ENCODE data around the gene FLT3.

The FLT3 gene

DNA sequence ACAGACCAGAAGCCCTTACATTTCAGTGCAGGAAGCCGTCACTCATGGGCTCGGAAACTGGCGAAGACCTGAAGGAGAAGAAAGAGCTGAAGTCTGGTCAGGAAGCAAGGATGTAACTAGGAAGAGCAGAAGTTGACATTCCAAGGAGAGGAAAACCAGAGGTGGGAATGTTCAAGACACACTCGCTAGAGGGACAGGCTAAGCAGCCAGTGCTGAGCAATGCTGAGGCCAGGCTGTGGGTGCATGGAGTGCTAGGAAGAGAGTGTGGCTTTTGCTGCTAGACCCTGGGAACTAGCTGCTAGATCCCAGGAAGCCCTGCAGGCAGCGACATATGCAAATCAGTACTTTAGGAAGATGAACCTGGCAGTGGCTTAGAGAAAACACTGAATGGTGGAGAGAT is 99.8 kb downstream of the FLT3 start:
- peak; percentile 69 for DNase-seq

DNA sequence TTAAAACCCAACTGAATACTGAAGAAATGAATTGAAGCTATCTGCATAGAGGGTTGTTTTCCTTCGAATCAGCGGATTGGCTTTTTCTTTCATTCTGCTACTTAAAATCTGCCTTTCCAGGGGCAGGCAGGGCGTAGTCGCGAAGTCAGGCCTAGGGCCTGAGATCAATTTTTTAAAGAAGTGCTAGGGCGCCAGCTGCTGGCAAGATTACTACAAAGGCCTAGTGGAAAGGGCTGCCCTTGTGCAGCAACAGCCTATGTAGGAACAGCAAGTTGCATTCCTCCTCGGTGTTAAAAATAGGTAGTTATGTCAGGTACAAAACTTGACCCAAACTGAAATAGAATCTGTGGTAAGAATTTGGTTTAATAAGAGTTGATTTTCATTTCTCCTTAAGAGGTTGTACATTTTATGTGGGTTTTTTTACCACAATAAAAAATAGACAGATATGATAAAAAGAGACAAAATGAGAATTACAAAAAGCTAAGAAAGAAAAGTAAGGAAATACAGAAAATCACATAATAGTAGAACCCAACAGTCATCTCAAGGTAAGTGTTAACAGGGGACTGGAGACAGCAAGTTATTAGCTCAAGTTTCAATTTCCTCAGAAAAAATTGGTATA is 102.4 kb downstream of the FLT3 start:
- DNase-seq, result peak; percentile 74

DNA sequence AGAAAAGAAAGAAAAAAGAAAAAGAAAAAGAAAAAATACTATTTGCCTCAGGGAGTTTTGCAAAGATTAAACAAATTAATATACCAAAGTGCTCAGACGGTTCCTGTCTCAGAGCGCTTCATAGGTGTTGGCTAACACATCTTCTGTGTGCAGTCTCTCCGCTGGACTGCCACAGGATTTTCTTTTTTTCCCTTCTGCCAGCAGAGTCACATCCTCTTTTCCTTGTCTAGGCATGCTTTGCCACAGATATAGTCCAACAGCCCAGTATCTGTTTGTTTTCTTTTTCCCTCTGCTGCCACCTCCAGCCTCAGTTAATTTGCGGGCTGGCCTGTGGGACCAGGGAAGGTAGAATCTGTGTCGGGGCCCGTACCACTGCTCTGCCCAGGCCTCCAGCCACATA is 108.5 kb downstream of the FLT3 start:
- DNase-seq, result no peak

DNA sequence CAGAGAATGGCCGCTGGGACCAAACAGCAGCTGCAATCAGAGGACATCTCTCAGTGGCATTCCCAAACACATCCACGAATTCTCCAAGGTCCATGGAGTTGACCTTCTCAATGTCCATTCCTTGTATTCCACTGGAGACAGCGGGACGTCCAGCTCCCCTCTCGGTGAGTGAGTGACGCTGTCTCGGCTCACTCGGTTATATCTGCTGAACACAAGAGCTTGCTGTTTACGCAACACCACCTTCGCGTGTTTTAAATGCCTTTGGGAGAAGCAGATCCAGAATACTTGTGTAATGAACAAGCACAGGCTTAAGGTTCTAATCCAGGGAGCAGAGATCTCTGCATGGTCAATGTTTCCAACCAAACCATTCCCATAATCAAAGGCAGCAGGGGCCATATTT is 111.9 kb downstream of the FLT3 start, which contains the start of gene URAD:
TSS of gene URAD (minus strand) at position 174 of the 400 bp plus-strand sequence. CDS start at position 118, 56 bp downstream.
- DNase-seq, result no peak

DNA sequence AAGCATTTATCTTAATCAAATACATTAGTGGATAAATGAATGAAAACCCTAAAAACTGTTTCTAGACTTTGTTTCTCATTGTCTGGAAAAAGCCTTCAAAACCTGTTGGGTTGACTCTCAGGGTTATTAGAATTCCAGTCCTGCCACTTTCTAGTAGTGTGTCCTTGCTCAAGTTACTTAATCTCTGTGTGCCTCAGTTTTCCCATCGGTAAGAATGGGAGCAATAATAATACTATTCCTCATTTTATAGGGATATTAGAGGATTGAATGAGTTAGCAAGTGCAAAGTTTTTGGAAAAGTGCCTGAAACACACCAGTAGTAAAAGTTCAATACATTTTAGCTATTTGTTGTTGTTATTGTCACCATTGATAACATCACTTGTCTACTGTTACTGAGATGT is 114.8 kb downstream of the FLT3 start:
- no peak for DNase-seq

- DNase-seq, result no peak
These were observed 118.0 kb downstream of the FLT3 start for GRCh38 chr13:27982361-27982760.

DNA sequence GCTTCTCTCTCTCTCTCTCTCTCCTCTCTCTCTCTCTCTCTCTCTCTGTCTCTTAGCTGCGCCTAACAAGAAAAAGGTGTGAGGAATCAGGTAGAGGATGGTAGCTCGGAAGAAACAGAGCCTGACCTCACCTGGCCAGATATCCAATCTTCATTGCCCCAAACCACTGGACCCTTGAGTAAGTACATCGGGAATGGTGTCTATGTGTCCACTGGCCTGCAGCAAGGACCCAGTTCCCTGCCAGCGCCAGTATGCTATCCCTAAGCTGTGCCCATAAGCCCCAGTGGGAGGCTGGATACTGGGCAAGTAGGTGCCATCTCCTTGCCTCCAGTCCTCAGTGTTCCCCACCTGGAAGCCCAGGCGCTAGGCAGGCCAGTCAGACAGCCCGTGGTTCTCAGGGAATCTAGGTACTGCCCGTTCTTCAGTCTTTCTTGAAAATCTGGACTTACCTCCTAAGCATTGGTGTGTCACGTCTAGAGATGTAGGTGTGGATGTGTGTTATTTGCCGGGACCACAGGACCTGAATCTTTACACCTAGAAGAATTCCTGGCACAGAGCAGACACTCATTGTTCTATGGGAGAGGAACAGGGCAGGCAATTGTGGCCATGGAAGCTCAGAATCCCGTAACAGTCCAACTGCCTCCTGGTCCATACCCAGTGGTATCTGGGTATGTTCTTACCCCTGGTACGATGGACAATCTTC is 119.2 kb downstream of the FLT3 start:
- DNase-seq, result no peak

DNA sequence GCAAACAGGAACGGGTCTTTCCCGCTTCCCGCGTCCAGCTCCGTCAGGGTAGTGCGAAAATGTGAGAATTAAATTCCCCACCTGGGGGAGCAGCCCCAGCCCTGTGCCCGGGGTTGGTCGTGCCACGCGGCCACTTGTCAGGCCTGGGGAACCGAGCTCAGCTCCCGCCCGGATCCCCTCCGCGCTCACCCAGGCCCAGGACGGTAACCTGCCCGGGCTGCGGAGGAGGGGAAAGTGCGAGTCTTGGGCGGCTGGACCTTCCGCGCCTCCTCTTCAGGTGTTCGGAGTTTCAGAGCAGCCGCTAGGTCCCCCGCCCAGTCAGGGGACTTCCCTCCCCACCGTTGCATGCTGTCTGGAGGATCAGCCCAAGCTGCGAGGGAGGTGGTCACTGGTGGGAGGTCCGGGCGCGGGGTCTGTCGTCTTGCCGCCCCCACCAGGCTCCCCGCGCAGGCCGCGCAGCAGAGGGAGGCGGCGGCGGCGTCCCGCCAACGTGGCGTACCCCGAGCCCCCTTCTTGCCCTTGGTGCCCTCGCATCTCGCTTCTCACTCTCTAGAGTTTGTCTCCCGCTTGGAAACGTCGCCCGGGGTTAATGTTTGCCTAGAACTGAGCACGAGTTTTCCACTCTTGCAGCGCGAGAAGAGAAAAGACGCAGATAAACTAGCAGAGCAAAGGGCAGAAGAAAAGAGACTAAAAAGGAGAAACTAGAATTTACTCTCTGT is 119.9 kb downstream of the FLT3 start:
- DNase-seq, result no peak

GRCh38 chr13:27979765-27980279 is 120.6 kb downstream of the FLT3 start:
- no peak for DNase-seq

DNA sequence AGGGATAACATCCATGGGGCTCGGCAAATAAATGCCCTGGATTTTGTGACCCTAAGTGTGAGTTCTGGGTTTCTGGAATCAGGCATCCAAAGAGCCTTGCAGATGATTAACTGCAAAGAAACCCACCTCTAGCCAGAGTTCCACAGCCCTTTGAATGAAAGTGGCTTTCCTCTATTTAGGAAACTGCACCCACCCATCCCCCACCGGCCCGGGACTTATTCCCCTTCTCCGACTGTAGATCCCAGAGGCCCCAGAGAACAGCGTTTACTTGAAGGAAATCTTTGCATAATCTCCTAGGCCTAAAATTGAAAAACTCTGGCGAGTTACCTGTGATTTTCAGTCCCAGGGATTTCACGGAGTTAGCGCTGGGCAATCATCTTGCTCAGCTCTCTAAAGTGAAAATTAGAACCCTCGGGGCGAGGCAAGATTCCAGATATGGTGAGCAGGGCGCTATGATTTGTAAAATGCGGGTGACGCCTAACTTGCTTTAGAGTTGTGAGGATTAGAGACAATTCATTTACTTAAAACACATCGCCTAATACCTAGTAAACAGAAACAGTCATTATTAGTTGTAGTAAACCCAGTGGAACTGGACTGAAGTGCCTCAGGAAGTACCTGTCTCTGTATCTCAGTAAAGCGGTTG is 121.3 kb downstream of the FLT3 start:
- DNase-seq, result no peak

DNA sequence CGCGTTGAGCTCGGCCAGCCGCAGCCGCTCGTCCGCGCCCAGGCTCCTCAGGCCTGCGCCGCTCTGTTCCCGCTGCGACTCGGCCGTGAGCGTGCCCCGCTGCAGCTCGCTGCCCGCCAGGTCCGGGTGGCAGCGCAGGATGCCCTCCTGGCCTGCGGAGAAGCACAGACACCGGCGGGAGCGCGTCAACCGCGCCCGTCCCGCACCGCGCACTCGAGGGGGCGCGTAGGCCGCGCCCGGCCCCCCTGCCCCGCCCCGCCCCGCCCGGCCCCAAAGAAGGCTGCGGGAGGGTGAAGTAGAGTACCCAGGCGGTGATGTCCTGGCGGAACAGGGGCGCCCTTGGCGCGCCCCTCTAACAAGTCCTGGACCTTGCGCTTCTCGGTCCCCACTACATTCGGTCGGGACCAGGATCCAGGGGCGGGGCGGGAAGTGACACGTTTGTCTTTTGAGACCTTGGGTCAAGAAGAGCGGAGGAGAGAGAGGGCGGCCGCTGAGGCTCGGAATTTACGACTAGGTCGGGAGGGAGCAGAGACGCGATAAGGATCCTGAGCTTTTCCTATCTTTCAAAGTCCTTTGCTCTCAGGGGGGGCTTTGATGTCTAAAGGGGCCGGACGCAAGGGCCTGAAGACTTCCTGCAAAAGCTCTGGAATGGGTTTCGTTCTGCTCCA is 121.9 kb downstream of the FLT3 start:
- no peak for DNase-seq

- DNase-seq, result no peak
These were observed 122.7 kb downstream of the FLT3 start for GRCh38 chr13:27977476-27978300.

DNA sequence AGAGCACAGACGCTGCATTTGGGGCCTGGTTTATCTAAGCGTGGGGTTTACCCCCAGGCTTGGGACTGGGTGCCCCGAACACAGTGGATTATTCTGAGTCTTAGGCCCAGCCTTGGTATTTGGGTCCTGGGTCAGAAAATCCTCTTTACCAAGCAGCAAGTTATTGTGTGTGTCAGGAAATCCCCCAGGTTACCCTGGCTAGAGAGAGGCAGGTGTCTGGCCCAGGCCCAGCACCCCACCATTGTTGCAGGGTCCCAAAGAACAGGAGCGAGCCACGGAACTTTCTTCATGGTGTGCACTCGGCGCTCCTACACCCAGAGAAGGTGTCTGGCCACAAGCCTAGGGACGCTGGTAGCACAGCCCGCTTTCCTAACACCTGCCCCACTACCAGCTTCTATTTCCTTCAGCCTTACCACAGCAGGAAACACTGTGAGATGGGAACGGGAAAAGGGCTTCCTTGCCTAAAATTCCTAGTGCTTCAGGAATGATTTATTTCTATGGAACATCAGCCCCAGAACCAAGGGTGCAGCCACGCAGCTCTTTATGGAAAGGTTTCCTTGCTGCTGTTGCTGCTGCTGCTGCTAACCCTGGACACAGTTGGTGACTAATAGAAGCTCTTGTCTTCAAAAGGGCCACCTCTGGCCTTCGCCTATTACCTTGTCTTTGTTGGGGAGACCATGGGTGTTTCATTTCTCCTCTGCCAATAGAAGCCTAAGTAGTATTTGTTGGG is 123.8 kb downstream of the FLT3 start:
- DNase-seq, result no peak

- no peak for DNase-seq
These were observed 124.6 kb downstream of the FLT3 start for GRCh38 chr13:27975564-27976361.

DNA sequence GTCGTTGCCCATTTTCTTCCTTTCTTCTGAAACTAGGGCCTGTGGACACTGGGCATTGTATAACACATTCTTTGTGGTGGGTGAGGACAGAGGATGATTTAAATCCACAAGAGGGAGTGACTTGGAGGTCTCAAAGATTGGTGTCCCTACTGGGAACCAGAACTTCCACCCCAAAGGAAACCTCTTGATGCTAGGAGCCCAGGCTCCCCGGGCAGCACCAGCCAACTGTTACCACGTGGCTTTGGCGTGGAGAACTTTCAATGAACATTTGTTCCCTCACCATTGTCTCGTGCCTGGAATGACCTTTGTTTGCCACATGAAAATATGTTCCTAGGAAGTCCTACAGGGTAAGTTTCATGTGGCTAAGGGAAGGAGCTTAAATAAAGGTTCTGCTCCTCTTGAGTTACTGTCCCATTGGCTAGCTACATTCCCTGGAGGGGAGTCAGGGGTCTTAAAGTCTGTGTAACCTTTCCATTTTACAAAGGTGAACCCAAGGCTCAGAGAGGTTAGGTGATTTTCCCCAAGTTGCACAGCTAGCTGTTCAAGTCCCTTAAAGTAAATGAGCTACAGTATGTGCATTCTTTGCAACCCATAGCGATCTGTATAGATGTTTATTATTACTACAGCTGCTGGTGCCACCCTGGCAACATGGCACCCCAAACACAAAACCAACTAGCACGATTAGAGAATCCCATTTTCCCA is 126.3 kb downstream of the FLT3 start:
- no peak for DNase-seq

DNA sequence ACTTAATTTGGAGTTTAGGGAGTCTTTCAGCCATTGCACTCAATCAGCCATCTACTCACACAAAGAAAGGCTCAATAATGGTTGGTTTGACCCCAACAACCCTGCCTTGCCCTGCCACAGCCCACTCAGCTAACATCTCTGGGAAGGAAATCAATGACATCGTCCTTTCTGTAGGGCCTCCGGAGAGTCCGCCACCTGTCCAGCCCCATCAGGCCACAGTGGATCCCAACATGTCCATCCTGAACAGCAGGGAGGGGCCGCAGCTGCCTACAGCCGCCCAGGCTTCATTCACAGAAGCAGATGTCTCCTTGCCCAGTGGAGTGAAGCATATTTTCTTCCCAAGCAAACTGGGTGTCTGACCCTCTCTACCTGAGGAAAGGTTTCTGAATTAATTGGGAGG is 127.1 kb downstream of the FLT3 start:
- DNase-seq, result no peak

DNA sequence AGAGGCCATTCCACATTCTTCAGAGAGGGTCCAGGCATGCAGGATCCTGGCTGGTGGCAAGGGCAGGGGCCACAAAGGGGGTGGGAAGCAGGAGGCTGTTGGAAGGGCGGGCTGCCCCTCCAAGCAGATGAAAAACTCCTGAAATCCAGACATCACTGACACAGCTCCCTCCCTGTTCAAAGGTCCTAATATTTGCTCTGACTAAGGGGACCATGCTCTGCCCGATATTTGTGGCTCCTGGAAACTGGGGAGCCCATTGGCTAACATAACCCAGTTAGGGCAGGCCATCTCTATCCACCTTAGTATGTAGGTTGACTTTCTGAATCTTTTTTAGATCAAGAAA is 127.9 kb downstream of the FLT3 start:
- no peak for DNase-seq

DNA sequence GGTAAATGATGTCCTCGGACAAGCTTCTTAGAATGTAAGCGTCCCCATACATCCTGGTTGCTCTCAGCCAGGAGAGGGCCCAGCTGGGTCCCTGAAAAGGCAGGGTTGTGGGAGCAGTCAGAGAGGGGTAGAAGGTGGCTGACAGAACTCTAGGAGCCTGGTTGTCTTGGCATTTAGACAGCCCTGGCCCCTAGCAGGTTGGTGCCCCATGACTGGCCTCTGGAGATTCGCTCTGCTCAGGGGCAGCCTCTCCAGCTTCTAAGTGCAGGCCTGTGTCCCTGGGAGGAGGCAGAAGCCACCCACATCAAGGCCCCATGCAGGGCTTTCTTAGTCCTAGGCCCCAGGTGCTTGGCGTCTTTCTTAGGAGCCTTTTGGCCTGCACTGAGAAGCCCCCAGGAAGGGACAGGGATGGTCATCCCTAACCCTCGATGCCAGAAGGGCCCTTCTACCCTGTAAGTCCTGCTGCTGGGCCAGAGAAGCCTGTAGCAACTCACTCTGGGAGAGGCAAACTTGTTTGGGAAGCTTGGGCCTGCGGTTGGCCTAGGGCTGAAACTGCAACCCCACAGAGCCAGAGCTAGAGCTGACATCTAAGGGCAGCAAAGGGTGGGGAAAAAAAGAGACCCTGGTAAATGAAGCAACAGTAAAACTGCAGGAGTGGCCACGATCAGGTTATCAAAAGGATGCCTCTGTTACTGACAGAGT is 128.4 kb downstream of the FLT3 start:
- DNase-seq, result no peak

- no peak for DNase-seq
These were observed 129.1 kb downstream of the FLT3 start for GRCh38 chr13:27971236-27971645.

Measured in NCI-H526 treated with DMSO at 0.1 percent for 48 hours (cell line).